Measurements from ENCODE around the gene KAZALD1. TPM values are rescaled to one million over a fixed set of nuclear protein-coding genes. Genes with fewer than 3 reads are reported as not detected.

The KAZALD1 gene
- polyA plus RNA-seq, 1 donor from 2014 or later = 1.6 TPM

- H3K4me2 ChIP-seq (ENCODE audit: low read length) = no peak overlapping the region
- peaks cover 53% of the 10 kb centered on the region for H3K27me3 ChIP-seq (ENCODE audit: insufficient read depth, low read depth, low read length)
- H3K4me3 ChIP-seq (ENCODE audit: low read length) = no peak overlapping the region
- H2AFZ ChIP-seq (ENCODE audit: low read depth, low read length) = no peak overlapping the region
- H3K27ac ChIP-seq (ENCODE audit: low read length) = no peak overlapping the region
- H4K20me1 ChIP-seq (ENCODE audit: insufficient read depth) = no peaks in the 10 kb centered on the region
- TF ChIP-seq SMC3 (conservative IDR thresholded peaks at IDR 0.05; ENCODE audit: poor library complexity) (no peak), REST (IDR thresholded peaks at IDR 0.05; ENCODE audit: borderline replicate concordance) (no peak), TAF1 (IDR thresholded peaks at IDR 0.05; ENCODE audit: low read depth) (no peak), EP300 (conservative IDR thresholded peaks at IDR 0.05; ENCODE audit: poor library complexity, severe bottlenecking) (no peak), EZH2 (IDR thresholded peaks at IDR 0.05; ENCODE audit: borderline replicate concordance, insufficient read depth, low read length, poor library complexity, severe bottlenecking) (no peak), RAD21 (conservative IDR thresholded peaks at IDR 0.05) (no peak), POLR2AphosphoS5 (IDR thresholded peaks at IDR 0.05) (no peak), MXI1 (conservative IDR thresholded peaks at IDR 0.05; ENCODE audit: poor library complexity, severe bottlenecking) (no peak), CTCF (IDR thresholded peaks at IDR 0.05; ENCODE audit: poor library complexity, severe bottlenecking) (no peak)
- H3K9ac ChIP-seq (ENCODE audit: low read length) = no peak overlapping the region
- H3K79me2 ChIP-seq (replicated peaks; ENCODE audit: insufficient read depth, low read length) = no peaks in the 10 kb centered on the region
- no peaks in the 10 kb centered on the region for H3K36me3 ChIP-seq (ENCODE audit: insufficient read depth, low read length)
- no peaks in the 10 kb centered on the region for H3F3A ChIP-seq (ENCODE audit: insufficient read depth, low read length, poor library complexity, severe bottlenecking)
- H3K9me2 ChIP-seq (ENCODE audit: insufficient read depth, low read length) = no peaks in the 10 kb centered on the region
- H3K9me3 ChIP-seq (ENCODE audit: low read length) = no peaks in the 10 kb centered on the region
These were observed 34.6 kb downstream of the KAZALD1 start for GRCh38 chr10:101096378-101096777.

- no peaks in the 10 kb centered on the region for H3F3A ChIP-seq (ENCODE audit: insufficient read depth, low read length, poor library complexity, severe bottlenecking)
- H4K20me1 ChIP-seq (ENCODE audit: insufficient read depth) = no peaks in the 10 kb centered on the region
- no peak overlapping the region for H2AFZ ChIP-seq (ENCODE audit: low read depth, low read length)
- H3K9me2 ChIP-seq (ENCODE audit: insufficient read depth, low read length) = no peaks in the 10 kb centered on the region
- H3K79me2 ChIP-seq (replicated peaks; ENCODE audit: insufficient read depth, low read length) = no peaks in the 10 kb centered on the region
- no peaks in the 10 kb centered on the region for H3K9me3 ChIP-seq (ENCODE audit: low read length)
- H3K9ac ChIP-seq (ENCODE audit: low read length) = no peak overlapping the region
- TF ChIP-seq MXI1 (conservative IDR thresholded peaks at IDR 0.05; ENCODE audit: poor library complexity, severe bottlenecking) (no peak), REST (IDR thresholded peaks at IDR 0.05; ENCODE audit: borderline replicate concordance) (no peak), EZH2 (IDR thresholded peaks at IDR 0.05; ENCODE audit: borderline replicate concordance, insufficient read depth, low read length, poor library complexity, severe bottlenecking) (no peak), EP300 (conservative IDR thresholded peaks at IDR 0.05; ENCODE audit: poor library complexity, severe bottlenecking) (no peak), CTCF (IDR thresholded peaks at IDR 0.05; ENCODE audit: poor library complexity, severe bottlenecking) (no peak), POLR2AphosphoS5 (IDR thresholded peaks at IDR 0.05) (no peak), TAF1 (IDR thresholded peaks at IDR 0.05; ENCODE audit: low read depth) (no peak), RAD21 (conservative IDR thresholded peaks at IDR 0.05) (no peak), SMC3 (conservative IDR thresholded peaks at IDR 0.05; ENCODE audit: poor library complexity) (no peak)
- peaks cover 47% of the 10 kb centered on the region for H3K27me3 ChIP-seq (ENCODE audit: insufficient read depth, low read depth, low read length)
- H3K36me3 ChIP-seq (ENCODE audit: insufficient read depth, low read length) = no peaks in the 10 kb centered on the region
- H3K27ac ChIP-seq (ENCODE audit: low read length) = no peak overlapping the region
- no peak overlapping the region for H3K4me2 ChIP-seq (ENCODE audit: low read length)
- H3K4me3 ChIP-seq (ENCODE audit: low read length) = no peak overlapping the region
These were observed 36.1 kb downstream of the KAZALD1 start for GRCh38 chr10:101097881-101098280.
